ENCODE data around the gene NXPE4.

DNA sequence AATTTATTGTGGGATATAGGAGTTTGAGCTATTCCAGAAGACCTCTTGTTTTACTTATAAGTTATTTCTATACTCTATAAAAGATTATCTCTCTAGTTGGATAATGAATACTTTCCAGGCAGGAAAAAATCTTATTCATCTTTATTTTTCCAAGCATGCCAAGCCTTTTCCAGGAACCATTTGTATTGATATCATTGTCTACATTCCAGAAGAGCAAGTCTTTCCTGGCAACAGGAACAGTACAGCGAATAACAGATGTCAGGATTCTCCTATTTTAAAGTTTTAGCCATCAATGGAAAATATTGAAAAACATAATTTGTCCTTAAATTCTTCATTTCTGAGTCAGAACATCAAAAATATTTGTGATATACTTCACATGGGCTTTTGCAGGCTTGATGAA, 30.8 kb downstream of the NXPE4 start:
- no peak for TF ChIP-seq POLR2A (IDR thresholded peaks at IDR 0.05)
- TF ChIP-seq, protein P1, sequence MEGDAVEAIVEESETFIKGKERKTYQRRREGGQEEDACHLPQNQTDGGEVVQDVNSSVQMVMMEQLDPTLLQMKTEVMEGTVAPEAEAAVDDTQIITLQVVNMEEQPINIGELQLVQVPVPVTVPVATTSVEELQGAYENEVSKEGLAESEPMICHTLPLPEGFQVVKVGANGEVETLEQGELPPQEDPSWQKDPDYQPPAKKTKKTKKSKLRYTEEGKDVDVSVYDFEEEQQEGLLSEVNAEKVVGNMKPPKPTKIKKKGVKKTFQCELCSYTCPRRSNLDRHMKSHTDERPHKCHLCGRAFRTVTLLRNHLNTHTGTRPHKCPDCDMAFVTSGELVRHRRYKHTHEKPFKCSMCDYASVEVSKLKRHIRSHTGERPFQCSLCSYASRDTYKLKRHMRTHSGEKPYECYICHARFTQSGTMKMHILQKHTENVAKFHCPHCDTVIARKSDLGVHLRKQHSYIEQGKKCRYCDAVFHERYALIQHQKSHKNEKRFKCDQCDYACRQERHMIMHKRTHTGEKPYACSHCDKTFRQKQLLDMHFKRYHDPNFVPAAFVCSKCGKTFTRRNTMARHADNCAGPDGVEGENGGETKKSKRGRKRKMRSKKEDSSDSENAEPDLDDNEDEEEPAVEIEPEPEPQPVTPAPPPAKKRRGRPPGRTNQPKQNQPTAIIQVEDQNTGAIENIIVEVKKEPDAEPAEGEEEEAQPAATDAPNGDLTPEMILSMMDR (IDR thresholded peaks at IDR 0.05 in 4 of 5, conservative IDR thresholded peaks at IDR 0.05 in 1 of 5) = no peak

Data from gastrocnemius medialis (tissue), 4 donors.